SK-N-SH treated with all-trans-retinoic acid at 6 μM for 48 hours (cell line): ENCODE results near the gene FOXP4.

Experiments
- ATAC-seq: fragments of 200-7000 bp; cut with Tn5 transposase; 3 replicates; pipeline ENCODE4 v1.9.1; 2020; ENCODE audit warnings: mild to moderate bottlenecking, moderate library complexity
- ARNTL ChIP-seq: fragments of 450-650 bp; formaldehyde crosslinking; IDR thresholded peaks from 2 replicates; pipeline ENCODE4 v1.5.0; 2020; ENCODE audit warnings: low read depth, mild to moderate bottlenecking, moderate library complexity, borderline replicate concordance
- ESRRG ChIP-seq: fragments of 250-450 bp; sonication (Bioruptor Pico); IDR thresholded peaks from 2 replicates; pipeline ENCODE4 v1.6.1; 2021; ENCODE audit warnings: mild to moderate bottlenecking
- ISL1 ChIP-seq: fragments of 250-450 bp; sonication (Bioruptor Pico); IDR thresholded peaks from 2 replicates; pipeline ENCODE4 v2.1.2; 2022; ENCODE audit warnings: mild to moderate bottlenecking, moderate library complexity
- OSR1 ChIP-seq: fragments of 250-450 bp; sonication (Bioruptor Pico); IDR thresholded peaks from 2 replicates; pipeline ENCODE4 v1.8.0; 2022; ENCODE audit warnings: moderate library complexity, mild to moderate bottlenecking, inconsistent platforms
- PPARA ChIP-seq: fragments of 250-450 bp; sonication (Bioruptor Pico); IDR thresholded peaks from 2 replicates; pipeline ENCODE4 v1.5.0; 2020; ENCODE audit warnings: mild to moderate bottlenecking, borderline replicate concordance
- RARB ChIP-seq: fragments of 250-450 bp; sonication (Bioruptor Pico); IDR thresholded peaks from 2 replicates; pipeline ENCODE4 v1.8.0; 2021; ENCODE audit warnings: mild to moderate bottlenecking, moderate library complexity
- SNAI2 ChIP-seq: fragments of 250-450 bp; sonication (Bioruptor Pico); IDR thresholded peaks from 2 replicates; pipeline ENCODE4 v1.5.0; 2020; ENCODE audit warnings: mild to moderate bottlenecking, moderate library complexity
- TCF4 ChIP-seq: fragments of 250-450 bp; sonication (Bioruptor Pico); IDR thresholded peaks from 2 replicates; pipeline ENCODE4 v1.8.0; 2021; ENCODE audit warnings: mild to moderate bottlenecking, moderate library complexity, borderline replicate concordance
- TOX ChIP-seq: fragments of 250-450 bp; sonication (Bioruptor Pico); IDR thresholded peaks from 2 replicates; pipeline ENCODE4 v1.8.0; 2021; ENCODE audit warnings: mild to moderate bottlenecking, moderate library complexity, borderline replicate concordance
- ZC3H10 ChIP-seq: fragments of 250-450 bp; sonication (Bioruptor Pico); IDR thresholded peaks from 2 replicates; pipeline ENCODE4 v1.5.1; 2021; ENCODE audit warnings: mild to moderate bottlenecking, moderate library complexity
- ZFP30 ChIP-seq: fragments of 450-650 bp; formaldehyde crosslinking; IDR thresholded peaks from 2 replicates; pipeline ENCODE4 v1.5.0; 2022; ENCODE audit warnings: mild to moderate bottlenecking, moderate library complexity
- ZNF565 ChIP-seq: fragments of 450-650 bp; formaldehyde crosslinking; conservative IDR thresholded peaks from 2 replicates; pipeline ENCODE4 v1.5.0; 2020; ENCODE audit warnings: low read depth, mild to moderate bottlenecking, moderate library complexity
- ZNF70 ChIP-seq: fragments of 450-650 bp; formaldehyde crosslinking; IDR thresholded peaks from 2 replicates; pipeline ENCODE4 v1.5.0; 2020; ENCODE audit warnings: mild to moderate bottlenecking, moderate library complexity
- ZNF8 ChIP-seq: fragments of 450-650 bp; formaldehyde crosslinking; IDR thresholded peaks from 2 replicates; pipeline ENCODE4 v1.5.0; 2020; ENCODE audit warnings: mild to moderate bottlenecking, moderate library complexity
- TF ChIP-seq, protein P1 (sequence below): fragments of 250-450 bp; sonication (Bioruptor Pico); IDR thresholded peaks from 2 replicates; pipeline ENCODE4 v1.8.0; 2020; ENCODE audit warnings: mild to moderate bottlenecking, moderate library complexity, borderline replicate concordance
- TF ChIP-seq, protein P2 (sequence below): fragments of 250-450 bp; sonication (Bioruptor Pico); IDR thresholded peaks from 2 replicates; pipeline ENCODE4 v1.5.0; 2020; ENCODE audit warnings: mild to moderate bottlenecking, moderate library complexity
- TF ChIP-seq, protein P3 (sequence below): fragments of 250-450 bp; sonication (Bioruptor Pico); IDR thresholded peaks from 2 replicates; pipeline ENCODE4 v1.5.1; 2021; ENCODE audit warnings: mild to moderate bottlenecking, moderate library complexity

The FOXP4 gene

DNA sequence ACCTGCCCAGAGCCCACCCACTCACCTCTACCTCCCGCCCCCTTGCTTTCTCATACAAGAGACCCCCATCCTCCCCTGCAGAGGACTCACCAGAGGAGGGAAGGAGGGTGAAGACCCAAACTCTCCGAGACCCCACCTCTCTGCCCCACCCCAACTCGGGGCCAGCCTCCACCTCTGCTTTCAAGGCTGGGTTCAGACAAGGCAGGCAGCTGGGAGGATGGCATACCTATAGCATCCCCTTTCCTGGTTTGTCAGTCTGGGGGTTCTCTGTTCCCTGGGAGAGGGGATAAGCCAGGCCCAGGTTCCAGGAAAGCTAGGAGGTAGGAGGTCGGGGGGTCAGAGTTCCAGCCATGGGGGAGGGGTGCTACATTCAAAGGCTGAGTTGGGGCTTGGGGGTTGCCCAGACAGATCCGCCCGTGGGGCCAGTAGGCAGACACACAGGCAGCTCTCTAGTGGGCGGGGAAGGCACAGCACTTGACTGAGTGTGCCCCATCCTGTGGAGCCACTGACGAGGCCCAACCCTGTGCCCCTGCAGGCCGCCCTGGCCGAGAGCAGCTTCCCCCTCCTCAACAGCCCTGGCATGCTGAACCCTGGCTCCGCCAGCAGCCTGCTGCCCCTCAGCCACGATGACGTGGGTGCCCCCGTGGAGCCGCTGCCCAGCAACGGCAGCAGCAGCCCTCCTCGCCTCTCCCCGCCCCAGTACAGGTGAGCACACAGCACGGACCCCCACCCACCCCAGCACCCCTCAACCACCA, 51.2 kb downstream of the FOXP4 start:
- no peak for TF ChIP-seq ESRRG
- no peak for TF ChIP-seq ZNF565
- TF ChIP-seq PPARA (CRISPR knock-in tag) = no peak
- ATAC-seq = no peak

DNA sequence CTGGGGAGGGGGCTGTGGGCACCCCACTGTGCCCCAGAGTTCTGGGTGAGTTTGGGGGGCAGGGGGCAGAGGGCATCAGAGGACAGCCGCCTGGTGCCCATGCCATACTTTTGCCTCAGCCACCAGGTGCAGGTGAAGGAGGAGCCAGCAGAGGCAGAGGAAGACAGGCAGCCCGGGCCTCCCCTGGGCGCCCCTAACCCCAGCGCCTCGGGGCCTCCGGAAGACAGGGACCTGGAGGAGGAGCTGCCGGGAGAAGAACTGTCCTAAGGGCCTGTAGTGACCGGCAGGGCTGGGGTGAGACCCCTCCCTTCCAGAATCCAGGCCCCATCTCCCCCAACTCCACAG, 52.5 kb downstream of the FOXP4 start:
- no peak for ATAC-seq
- no peak for TF ChIP-seq TCF4 (CRISPR knock-in tag)
- TF ChIP-seq SNAI2 (CRISPR knock-in tag) = no peak
- no peak for TF ChIP-seq TOX (CRISPR knock-in tag)
- no peak for TF ChIP-seq OSR1
- TF ChIP-seq ZC3H10 (CRISPR knock-in tag) = no peak
- TF ChIP-seq, protein P1, sequence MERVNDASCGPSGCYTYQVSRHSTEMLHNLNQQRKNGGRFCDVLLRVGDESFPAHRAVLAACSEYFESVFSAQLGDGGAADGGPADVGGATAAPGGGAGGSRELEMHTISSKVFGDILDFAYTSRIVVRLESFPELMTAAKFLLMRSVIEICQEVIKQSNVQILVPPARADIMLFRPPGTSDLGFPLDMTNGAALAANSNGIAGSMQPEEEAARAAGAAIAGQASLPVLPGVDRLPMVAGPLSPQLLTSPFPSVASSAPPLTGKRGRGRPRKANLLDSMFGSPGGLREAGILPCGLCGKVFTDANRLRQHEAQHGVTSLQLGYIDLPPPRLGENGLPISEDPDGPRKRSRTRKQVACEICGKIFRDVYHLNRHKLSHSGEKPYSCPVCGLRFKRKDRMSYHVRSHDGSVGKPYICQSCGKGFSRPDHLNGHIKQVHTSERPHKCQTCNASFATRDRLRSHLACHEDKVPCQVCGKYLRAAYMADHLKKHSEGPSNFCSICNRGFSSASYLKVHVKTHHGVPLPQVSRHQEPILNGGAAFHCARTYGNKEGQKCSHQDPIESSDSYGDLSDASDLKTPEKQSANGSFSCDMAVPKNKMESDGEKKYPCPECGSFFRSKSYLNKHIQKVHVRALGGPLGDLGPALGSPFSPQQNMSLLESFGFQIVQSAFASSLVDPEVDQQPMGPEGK (CRISPR knock-in tag) = no peak
- TF ChIP-seq, protein P2, sequence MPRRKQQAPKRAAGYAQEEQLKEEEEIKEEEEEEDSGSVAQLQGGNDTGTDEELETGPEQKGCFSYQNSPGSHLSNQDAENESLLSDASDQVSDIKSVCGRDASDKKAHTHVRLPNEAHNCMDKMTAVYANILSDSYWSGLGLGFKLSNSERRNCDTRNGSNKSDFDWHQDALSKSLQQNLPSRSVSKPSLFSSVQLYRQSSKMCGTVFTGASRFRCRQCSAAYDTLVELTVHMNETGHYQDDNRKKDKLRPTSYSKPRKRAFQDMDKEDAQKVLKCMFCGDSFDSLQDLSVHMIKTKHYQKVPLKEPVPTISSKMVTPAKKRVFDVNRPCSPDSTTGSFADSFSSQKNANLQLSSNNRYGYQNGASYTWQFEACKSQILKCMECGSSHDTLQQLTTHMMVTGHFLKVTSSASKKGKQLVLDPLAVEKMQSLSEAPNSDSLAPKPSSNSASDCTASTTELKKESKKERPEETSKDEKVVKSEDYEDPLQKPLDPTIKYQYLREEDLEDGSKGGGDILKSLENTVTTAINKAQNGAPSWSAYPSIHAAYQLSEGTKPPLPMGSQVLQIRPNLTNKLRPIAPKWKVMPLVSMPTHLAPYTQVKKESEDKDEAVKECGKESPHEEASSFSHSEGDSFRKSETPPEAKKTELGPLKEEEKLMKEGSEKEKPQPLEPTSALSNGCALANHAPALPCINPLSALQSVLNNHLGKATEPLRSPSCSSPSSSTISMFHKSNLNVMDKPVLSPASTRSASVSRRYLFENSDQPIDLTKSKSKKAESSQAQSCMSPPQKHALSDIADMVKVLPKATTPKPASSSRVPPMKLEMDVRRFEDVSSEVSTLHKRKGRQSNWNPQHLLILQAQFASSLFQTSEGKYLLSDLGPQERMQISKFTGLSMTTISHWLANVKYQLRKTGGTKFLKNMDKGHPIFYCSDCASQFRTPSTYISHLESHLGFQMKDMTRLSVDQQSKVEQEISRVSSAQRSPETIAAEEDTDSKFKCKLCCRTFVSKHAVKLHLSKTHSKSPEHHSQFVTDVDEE (CRISPR knock-in tag) = no peak
- no peak for TF ChIP-seq ARNTL
- no peak for TF ChIP-seq ESRRG
- TF ChIP-seq RARB (CRISPR knock-in tag) = no peak
- TF ChIP-seq, all 23 proteins: peak for 0

DNA sequence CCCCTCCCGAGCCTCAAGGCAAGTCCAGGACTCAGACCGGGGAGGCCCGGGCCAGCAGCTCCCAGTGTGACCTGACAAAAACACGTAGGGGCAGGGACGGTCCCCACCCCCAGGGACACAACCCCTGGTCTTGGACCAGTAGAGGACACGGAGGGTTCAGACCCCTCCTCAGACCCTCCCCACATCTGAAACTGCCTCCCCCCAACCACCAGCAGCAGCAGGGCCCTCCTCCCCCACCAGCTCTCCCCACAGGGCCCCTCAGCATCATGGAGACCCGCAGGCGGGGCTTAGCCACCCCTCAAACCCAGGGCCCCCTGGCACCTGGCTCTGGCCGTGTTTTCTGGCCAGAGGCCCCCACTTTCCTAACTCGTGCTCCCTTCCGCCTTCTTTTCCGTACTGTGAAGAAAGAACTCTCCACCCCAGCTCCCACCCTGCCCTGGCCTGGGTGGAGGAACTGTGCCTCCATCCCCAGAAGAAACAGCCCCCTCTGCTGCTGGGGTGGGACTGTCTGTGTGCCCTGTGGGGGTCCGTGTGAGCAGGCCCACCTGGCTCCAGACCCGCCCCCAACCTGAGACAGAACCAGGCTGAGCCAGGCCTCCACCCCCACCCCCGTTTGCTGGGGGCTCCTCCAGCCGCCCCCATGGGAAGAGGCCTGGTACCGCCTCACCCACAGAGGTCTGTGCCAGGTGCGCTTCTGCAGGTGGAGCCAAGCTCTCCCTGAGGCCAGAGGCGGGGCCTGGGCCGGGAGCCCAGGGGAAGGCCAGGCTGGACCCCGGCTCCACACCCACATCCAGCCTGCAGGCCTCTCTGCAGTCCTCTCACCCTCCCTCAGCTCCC, 53.1 kb downstream of the FOXP4 start:
- TF ChIP-seq ISL1 (no peak), PPARA (CRISPR knock-in tag) (no peak), TOX (CRISPR knock-in tag) (no peak), ZNF8 (CRISPR knock-in tag) (no peak), OSR1 (no peak), ZC3H10 (CRISPR knock-in tag) (no peak), ZNF70 (CRISPR knock-in tag) (no peak), ZNF565 (no peak), TCF4 (CRISPR knock-in tag) (no peak), ZFP30 (CRISPR knock-in tag) (no peak)
- TF ChIP-seq, protein P3, sequence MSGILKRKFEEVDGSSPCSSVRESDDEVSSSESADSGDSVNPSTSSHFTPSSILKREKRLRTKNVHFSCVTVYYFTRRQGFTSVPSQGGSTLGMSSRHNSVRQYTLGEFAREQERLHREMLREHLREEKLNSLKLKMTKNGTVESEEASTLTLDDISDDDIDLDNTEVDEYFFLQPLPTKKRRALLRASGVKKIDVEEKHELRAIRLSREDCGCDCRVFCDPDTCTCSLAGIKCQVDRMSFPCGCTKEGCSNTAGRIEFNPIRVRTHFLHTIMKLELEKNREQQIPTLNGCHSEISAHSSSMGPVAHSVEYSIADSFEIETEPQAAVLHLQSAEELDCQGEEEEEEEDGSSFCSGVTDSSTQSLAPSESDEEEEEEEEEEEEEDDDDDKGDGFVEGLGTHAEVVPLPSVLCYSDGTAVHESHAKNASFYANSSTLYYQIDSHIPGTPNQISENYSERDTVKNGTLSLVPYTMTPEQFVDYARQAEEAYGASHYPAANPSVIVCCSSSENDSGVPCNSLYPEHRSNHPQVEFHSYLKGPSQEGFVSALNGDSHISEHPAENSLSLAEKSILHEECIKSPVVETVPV = no peak
- TF ChIP-seq, protein P2 (CRISPR knock-in tag) = no peak
- ATAC-seq = no peak
